Panc1 (cell line): ENCODE data around the gene LOXL1. TPM values are rescaled to one million over a fixed set of nuclear protein-coding genes. Genes with fewer than 3 reads are reported as not detected.
A peak's percentile ranks its signal among the peaks of the same experiment; 100 is the strongest.

Source experiments
- ATAC-seq: fragments of 200-7000 bp; cut with Tn5 transposase; 2 replicates; pipeline ENCODE4 v1.9.1; 2020; ENCODE audit warnings: mild to moderate bottlenecking, moderate library complexity
- BruUV-seq: library from RNA; stranded (reverse); fragments of 400-500 nt; replicated peaks from 2 replicates; lab custom pipeline; 2021; lab: Mats Ljungman, UMichigan
- CTCF ChIA-PET: fragments of 300-600 bp; sonication (Branson Sonifier 250); formaldehyde crosslinking; loops from one replicate; lab custom pipeline; 2022; ENCODE audit warnings: antibody characterized with exemption; lab: Charles Lee
- POLR2A ChIA-PET: fragments of 300-600 bp; sonication (Branson Sonifier 250); formaldehyde crosslinking; loops from one replicate; lab custom pipeline; 2022; ENCODE audit warnings: antibody characterized with exemption; lab: Charles Lee
- DNase-seq: peaks from one replicate; pipeline ENCODE4 v3.0.0-alpha.2; 2010; ENCODE audit warnings: low read depth, low spot score
- H3K27ac ChIP-seq: 2 replicates; pipeline ENCODE4 v1.5.1; 2011; ENCODE audit warnings: mild to moderate bottlenecking, low read length, inconsistent platforms
- H3K27me3 ChIP-seq: fragments of 200-500 bp; sonication (Bioruptor generic); 2 replicates; pipeline ENCODE4 v1.6.0; 2014; ENCODE audit warnings: low read length, inconsistent platforms; ENCODE audit not compliant: control insufficient read depth, insufficient read depth
- H3K36me3 ChIP-seq: fragments of 200-500 bp; sonication (Bioruptor generic); 2 replicates; pipeline ENCODE4 v1.5.1; 2014; ENCODE audit warnings: inconsistent platforms, mild to moderate bottlenecking, low read length, moderate library complexity; ENCODE audit not compliant: control insufficient read depth, insufficient read depth
- H3K4me1 ChIP-seq: 2 replicates; pipeline ENCODE4 v1.5.1; 2011; ENCODE audit warnings: inconsistent platforms, mild to moderate bottlenecking, low read length, moderate library complexity; ENCODE audit not compliant: control insufficient read depth, insufficient read depth
- H3K4me3 ChIP-seq, 2 experiments: 2 replicates each; pipeline ENCODE4 v1.5.1; 2011 to 2012; ENCODE audit warnings: low read depth in 2 of 2, low read length in 2 of 2, mild to moderate bottlenecking in 2 of 2, inconsistent platforms in 1 of 2, moderate library complexity in 1 of 2
- H3K9me3 ChIP-seq: fragments of 200-500 bp; sonication (Bioruptor generic); 2 replicates; pipeline ENCODE4 v1.5.1; 2014; ENCODE audit warnings: low read depth, mild to moderate bottlenecking, inconsistent platforms, low read length, moderate library complexity; ENCODE audit not compliant: control insufficient read depth, insufficient read depth
- POLR2AphosphoS5 ChIP-seq: IDR thresholded peaks from 2 replicates; pipeline ENCODE4 v1.6.1; 2012; ENCODE audit warnings: mild to moderate bottlenecking, low read depth, low read length, moderate library complexity
- SIN3A ChIP-seq: IDR thresholded peaks from 2 replicates; pipeline ENCODE4 v1.6.1; 2012; ENCODE audit warnings: low read depth, mild to moderate bottlenecking, low read length, moderate library complexity, borderline replicate concordance; ENCODE audit not compliant: insufficient read depth
- TCF7L2 ChIP-seq: IDR thresholded peaks from 2 replicates; pipeline ENCODE4 v1.6.1; 2011; ENCODE audit warnings: mild to moderate bottlenecking, low read depth, low read length, inconsistent platforms
- in situ Hi-C: cut with HindIII; loops from 2 replicates; pipeline ENCODE4 v1.10.0; 2016; ENCODE audit warnings: low sequenced_read_pairs, low pct_unique_long_range_greater_than_20kb
- intact Hi-C: fragments of 100-400 bp; cut with micrococcal nuclease; formaldehyde crosslinking; loops from one replicate; pipeline ENCODE4 v1.10.0; 2022; ENCODE audit not compliant: unreplicated experiment
- total RNA-seq: library from RNA; stranded (reverse); gene quantifications from one replicate; pipeline ENCODE4 v1.2.1, GENCODE V29; 2021; ENCODE audit not compliant: unreplicated experiment
- TF ChIP-seq, protein P1 (sequence below), 2 experiments: IDR thresholded peaks; 2 replicates each; pipeline ENCODE4 v1.6.1; 2011 to 2012; ENCODE audit warnings: low read depth in 2 of 2, control low read depth in 1 of 2, low read length in 1 of 2, mild to moderate bottlenecking in 1 of 2, moderate library complexity in 1 of 2; ENCODE audit not compliant: insufficient read depth in 1 of 2
- TF ChIP-seq, protein P2 (sequence below): fragments of 450-650 bp; IDR thresholded peaks from 2 replicates; pipeline ENCODE4 v1.5.1; 2017; ENCODE audit warnings: mild to moderate bottlenecking

The LOXL1 gene
- total RNA-seq, 1 experiment from 2014 or later = 18.6 TPM

DNA sequence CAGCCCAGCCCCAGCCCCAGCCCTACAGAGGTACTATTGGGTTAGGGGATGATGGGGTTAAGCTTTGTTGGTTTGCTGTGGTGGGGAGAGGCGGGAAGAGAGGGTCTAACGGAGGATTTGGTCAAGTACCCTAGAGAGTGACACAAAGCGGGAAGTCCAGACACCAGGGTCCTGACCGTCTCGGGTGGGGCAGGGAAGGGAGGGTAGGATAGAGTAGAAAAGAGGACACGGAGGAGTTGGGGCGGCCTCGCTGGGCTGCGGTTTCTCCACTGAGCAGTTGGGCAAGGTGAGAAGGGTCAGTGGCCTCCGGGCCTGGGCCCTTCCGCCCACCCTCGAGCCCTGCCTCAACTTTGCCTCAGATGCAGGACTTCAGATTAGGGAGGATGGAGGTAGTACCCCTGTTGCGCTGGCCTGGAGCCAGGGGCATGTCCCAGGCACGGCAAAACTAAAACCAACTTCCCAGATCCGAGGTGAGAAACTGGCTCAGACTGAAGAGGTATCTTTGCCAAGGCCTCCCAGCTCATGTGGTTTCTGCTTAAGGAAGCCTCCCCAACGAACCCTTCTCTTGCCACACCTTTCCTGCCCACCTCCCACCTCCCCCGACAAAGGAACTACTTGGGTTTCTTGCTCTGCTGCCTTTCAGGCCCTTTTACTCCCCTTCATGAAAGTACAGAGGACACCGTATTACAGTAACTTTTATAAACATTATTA lies 68.8 kb downstream of the LOXL1 start:
- peaks cover 38% of the 10 kb centered on the region for H3K4me1 ChIP-seq
- H3K27me3 ChIP-seq = no peaks in the 10 kb centered on the region
- intact Hi-C loops = no loop called here
- ChIA-PET POLR2A (interaction anchor here (0.7 kb wide), 3 partner anchors 9 to 389 kb away, joined by 3 to 7 read pairs (median 4); no protein-coding TSS in a partner anchor), CTCF (interaction anchor here (1.5 to 2.2 kb wide), 2 partner anchors 23 to 54 kb away, joined by 4 to 16 read pairs; no protein-coding TSS in a partner anchor)
- DNase-seq = no peak
- BruUV-seq = TSS peak; percentile 64
- peak; percentile 39 for ATAC-seq
- in situ Hi-C loops = no loop called here
- no peaks in the 10 kb centered on the region for H3K9me3 ChIP-seq
- TF ChIP-seq, protein P1, sequence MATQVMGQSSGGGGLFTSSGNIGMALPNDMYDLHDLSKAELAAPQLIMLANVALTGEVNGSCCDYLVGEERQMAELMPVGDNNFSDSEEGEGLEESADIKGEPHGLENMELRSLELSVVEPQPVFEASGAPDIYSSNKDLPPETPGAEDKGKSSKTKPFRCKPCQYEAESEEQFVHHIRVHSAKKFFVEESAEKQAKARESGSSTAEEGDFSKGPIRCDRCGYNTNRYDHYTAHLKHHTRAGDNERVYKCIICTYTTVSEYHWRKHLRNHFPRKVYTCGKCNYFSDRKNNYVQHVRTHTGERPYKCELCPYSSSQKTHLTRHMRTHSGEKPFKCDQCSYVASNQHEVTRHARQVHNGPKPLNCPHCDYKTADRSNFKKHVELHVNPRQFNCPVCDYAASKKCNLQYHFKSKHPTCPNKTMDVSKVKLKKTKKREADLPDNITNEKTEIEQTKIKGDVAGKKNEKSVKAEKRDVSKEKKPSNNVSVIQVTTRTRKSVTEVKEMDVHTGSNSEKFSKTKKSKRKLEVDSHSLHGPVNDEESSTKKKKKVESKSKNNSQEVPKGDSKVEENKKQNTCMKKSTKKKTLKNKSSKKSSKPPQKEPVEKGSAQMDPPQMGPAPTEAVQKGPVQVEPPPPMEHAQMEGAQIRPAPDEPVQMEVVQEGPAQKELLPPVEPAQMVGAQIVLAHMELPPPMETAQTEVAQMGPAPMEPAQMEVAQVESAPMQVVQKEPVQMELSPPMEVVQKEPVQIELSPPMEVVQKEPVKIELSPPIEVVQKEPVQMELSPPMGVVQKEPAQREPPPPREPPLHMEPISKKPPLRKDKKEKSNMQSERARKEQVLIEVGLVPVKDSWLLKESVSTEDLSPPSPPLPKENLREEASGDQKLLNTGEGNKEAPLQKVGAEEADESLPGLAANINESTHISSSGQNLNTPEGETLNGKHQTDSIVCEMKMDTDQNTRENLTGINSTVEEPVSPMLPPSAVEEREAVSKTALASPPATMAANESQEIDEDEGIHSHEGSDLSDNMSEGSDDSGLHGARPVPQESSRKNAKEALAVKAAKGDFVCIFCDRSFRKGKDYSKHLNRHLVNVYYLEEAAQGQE (IDR thresholded peaks at IDR 0.05; ENCODE audit: insufficient read depth in 1 of 2, low read depth in 2 of 2, low read length in 1 of 2) = no peak
- TF ChIP-seq TCF7L2 = no peak
- no peak for TF ChIP-seq SIN3A
- TF ChIP-seq, protein P2, sequence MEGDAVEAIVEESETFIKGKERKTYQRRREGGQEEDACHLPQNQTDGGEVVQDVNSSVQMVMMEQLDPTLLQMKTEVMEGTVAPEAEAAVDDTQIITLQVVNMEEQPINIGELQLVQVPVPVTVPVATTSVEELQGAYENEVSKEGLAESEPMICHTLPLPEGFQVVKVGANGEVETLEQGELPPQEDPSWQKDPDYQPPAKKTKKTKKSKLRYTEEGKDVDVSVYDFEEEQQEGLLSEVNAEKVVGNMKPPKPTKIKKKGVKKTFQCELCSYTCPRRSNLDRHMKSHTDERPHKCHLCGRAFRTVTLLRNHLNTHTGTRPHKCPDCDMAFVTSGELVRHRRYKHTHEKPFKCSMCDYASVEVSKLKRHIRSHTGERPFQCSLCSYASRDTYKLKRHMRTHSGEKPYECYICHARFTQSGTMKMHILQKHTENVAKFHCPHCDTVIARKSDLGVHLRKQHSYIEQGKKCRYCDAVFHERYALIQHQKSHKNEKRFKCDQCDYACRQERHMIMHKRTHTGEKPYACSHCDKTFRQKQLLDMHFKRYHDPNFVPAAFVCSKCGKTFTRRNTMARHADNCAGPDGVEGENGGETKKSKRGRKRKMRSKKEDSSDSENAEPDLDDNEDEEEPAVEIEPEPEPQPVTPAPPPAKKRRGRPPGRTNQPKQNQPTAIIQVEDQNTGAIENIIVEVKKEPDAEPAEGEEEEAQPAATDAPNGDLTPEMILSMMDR = no peak
- TF ChIP-seq POLR2AphosphoS5 = no peak
- H3K27ac ChIP-seq = peak overlapping the region; percentile 87
- H3K36me3 ChIP-seq = no peaks in the 10 kb centered on the region; the same call in 1 of the 2 replicates
- H3K4me3 ChIP-seq = peak overlapping the region; percentile 82 to 89

DNA sequence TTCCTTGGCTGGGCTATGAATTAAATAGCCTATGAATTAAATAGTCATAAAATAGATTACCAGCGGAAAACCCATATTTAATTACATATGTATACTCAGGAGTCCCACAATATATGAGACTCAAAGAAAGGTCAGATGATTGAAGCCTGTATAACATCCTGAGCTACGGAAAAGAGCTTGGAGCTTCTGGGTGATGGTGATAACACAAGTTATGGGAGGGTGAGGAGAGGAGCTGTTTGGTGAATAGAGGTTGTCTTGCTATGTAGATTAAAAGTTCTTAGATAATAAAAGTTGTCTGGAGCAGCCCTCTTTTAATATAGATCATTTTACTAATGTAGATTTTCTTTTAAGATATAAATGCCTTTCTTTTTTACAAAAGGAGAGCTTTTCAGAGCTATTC lies 70.0 kb downstream of the LOXL1 start:
- H3K4me1 ChIP-seq = peaks cover 34% of the 10 kb centered on the region
- ATAC-seq (no peak), DNase-seq (no peak)
- peak overlapping the region; percentile 82 to 89 for H3K4me3 ChIP-seq
- intact Hi-C loops = no loop called here
- peak overlapping the region; percentile 87 for H3K27ac ChIP-seq
- no TSS peak for BruUV-seq
- no peak for TF ChIP-seq SIN3A
- TF ChIP-seq, protein P2 = no peak
- TF ChIP-seq POLR2AphosphoS5 = no peak
- TF ChIP-seq, protein P1 (IDR thresholded peaks at IDR 0.05; ENCODE audit: insufficient read depth in 1 of 2, low read depth in 2 of 2, low read length in 1 of 2) = no peak
- TF ChIP-seq TCF7L2 = no peak
- ChIA-PET CTCF (interaction anchor here (0.5 to 1.1 kb wide), 5 partner anchors 10 to 498 kb away, joined by 3 to 5 read pairs (median 4); no protein-coding TSS in a partner anchor), POLR2A (no interaction called here)
- H3K9me3 ChIP-seq = no peaks in the 10 kb centered on the region
- H3K27me3 ChIP-seq = no peaks in the 10 kb centered on the region
- no peaks in the 10 kb centered on the region; the same call in 1 of the 2 replicates for H3K36me3 ChIP-seq
- in situ Hi-C loops = no loop called here
